ENCODE results near the gene MYBPC1. TPM values are rescaled to one million over a fixed set of nuclear protein-coding genes. Genes with fewer than 3 reads are reported as not detected.
"Not testable (repeated sequence)": the region's sequence is repeated elsewhere in the genome, so short reads cannot be mapped to it uniquely, and the experiment has no call there.

MYBPC1 gene
- total RNA-seq, 1 experiment from 2014 or later = not detected

DNA sequence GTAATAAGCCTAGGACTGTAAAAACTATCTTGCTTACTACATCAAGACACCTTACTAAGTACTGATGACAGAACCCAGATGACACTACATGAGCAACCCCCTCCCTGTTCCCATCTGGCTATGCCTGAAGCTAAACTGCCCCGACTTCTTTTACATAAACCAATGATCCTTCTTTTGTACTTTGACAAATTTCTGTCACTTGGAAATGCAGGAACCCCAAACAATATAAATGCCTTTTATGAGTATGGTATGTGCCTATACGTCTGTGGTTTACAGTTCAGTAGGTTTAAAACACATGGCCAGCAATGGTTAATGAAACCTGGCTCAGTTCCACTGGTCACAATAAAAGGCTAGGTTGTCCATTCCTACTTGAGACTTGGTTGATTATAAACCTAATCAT lies 138.4 kb downstream of the MYBPC1 start:
- Histone ChIP-seq H3K9me3 (ENCODE audit: low read length) (no peaks in the 10 kb centered on the region), H2AFZ (ENCODE audit: low read length) (no peak overlapping the region), H3K9ac (ENCODE audit: low read length) (no peak overlapping the region), H3K36me3 (ENCODE audit: low read depth, low read length) (no peaks in the 10 kb centered on the region), H3K4me2 (ENCODE audit: low read length) (no peak overlapping the region), H3F3A (ENCODE audit: low read length, unreplicated experiment) (no peaks in the 10 kb centered on the region), H4K20me1 (ENCODE audit: low read length) (no peaks in the 10 kb centered on the region), H3K27ac (ENCODE audit: low read length) (no peak overlapping the region), H3K4me1 (ENCODE audit: insufficient read depth, low read length) (no peaks in the 10 kb centered on the region), H3K27me3 (ENCODE audit: low read length) (no peaks in the 10 kb centered on the region), H3K4me3 (ENCODE audit: low read length) (no peak overlapping the region), H3K9me2 (replicated peaks; ENCODE audit: low read length) (no peaks in the 10 kb centered on the region), H3K79me2 (ENCODE audit: low read length) (no peaks in the 10 kb centered on the region)
- no TSS peak for BruUV-seq (replicated peaks)
- ChIA-PET CTCF (no interaction called here), POLR2A (ENCODE audit: unreplicated experiment) (no interaction called here)
- ATAC-seq = no peak
- no peak for DNase-seq
- TF ChIP-seq, protein P1, sequence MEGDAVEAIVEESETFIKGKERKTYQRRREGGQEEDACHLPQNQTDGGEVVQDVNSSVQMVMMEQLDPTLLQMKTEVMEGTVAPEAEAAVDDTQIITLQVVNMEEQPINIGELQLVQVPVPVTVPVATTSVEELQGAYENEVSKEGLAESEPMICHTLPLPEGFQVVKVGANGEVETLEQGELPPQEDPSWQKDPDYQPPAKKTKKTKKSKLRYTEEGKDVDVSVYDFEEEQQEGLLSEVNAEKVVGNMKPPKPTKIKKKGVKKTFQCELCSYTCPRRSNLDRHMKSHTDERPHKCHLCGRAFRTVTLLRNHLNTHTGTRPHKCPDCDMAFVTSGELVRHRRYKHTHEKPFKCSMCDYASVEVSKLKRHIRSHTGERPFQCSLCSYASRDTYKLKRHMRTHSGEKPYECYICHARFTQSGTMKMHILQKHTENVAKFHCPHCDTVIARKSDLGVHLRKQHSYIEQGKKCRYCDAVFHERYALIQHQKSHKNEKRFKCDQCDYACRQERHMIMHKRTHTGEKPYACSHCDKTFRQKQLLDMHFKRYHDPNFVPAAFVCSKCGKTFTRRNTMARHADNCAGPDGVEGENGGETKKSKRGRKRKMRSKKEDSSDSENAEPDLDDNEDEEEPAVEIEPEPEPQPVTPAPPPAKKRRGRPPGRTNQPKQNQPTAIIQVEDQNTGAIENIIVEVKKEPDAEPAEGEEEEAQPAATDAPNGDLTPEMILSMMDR (conservative IDR thresholded peaks at IDR 0.05; ENCODE audit: low read depth, low read length) = no peak
- no peak for TF ChIP-seq EZH2 (IDR thresholded peaks at IDR 0.05; ENCODE audit: low read length, unreplicated experiment)
- no peak for TF ChIP-seq EZH2phosphoT487 (IDR thresholded peaks at IDR 0.05; ENCODE audit: borderline replicate concordance, low read length)
- intact Hi-C loops (cut with micrococcal nuclease) = no loop called here

DNA sequence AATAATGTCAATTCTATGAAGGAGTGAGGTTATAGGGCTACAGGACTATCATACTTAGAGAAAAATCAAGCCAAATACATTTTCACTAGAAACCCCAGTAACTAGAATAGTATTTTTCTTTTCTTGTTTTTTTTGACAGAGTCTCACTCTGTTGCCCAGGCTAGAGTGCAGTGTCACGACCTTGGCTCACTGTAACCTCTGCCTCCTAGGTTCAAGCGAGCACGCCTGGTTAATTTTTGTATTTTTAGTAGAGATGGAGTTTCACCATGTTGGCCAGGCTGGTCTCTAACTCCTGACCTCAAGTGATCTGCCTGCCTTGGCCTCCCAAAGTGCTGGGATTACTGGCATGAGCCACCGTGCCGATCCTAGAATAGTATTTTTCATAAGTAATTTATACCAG lies 139.7 kb downstream of the MYBPC1 start:
- ATAC-seq; H3K4me2 ChIP-seq (ENCODE audit: low read length); POLR2A ChIA-PET (ENCODE audit: unreplicated experiment); H3K4me1 ChIP-seq (ENCODE audit: insufficient read depth, low read length); H3K9me2 ChIP-seq (replicated peaks; ENCODE audit: low read length); H3K79me2 ChIP-seq (ENCODE audit: low read length); H4K20me1 ChIP-seq (ENCODE audit: low read length); intact Hi-C loops (cut with micrococcal nuclease); H3K9ac ChIP-seq (ENCODE audit: low read length); H3K4me3 ChIP-seq (ENCODE audit: low read length); H3K27ac ChIP-seq (ENCODE audit: low read length); H3K27me3 ChIP-seq (ENCODE audit: low read length); CTCF ChIA-PET; H3K9me3 ChIP-seq (ENCODE audit: low read length); H3F3A ChIP-seq (ENCODE audit: low read length, unreplicated experiment); H3K36me3 ChIP-seq (ENCODE audit: low read depth, low read length); DNase-seq; BruUV-seq (replicated peaks); H2AFZ ChIP-seq (ENCODE audit: low read length): not testable (repeated sequence)

Other genes with a start within 250 kb of the MYBPC1 start
- gene ARL1, start 187.2 kb upstream of the MYBPC1 start, total RNA-seq (2014; rRNA removed) = 106 and 107 TPM in 2 replicates
- not detected in 2 replicates for gene SPIC, start 119.6 kb upstream of the MYBPC1 start, total RNA-seq (2014; rRNA removed)
- 55.3 and 56.2 TPM in 2 replicates for gene CHPT1, start 102.7 kb downstream of the MYBPC1 start, total RNA-seq (2014; rRNA removed)
- gene SYCP3, start 144.5 kb downstream of the MYBPC1 start, total RNA-seq (2014; rRNA removed) = not detected in 2 replicates
- gene GNPTAB, start 236.0 kb downstream of the MYBPC1 start, total RNA-seq (2014; rRNA removed) = 21.0 and 22.1 TPM in 2 replicates